ENCODE results near the gene ZW10. TPM values are rescaled to one million over a fixed set of nuclear protein-coding genes. Genes with fewer than 3 reads are reported as not detected.

The ZW10 gene
- total and polyA plus RNA-seq, 2 experiments from 2014 or later = 12.3 to 30.5 TPM

DNA sequence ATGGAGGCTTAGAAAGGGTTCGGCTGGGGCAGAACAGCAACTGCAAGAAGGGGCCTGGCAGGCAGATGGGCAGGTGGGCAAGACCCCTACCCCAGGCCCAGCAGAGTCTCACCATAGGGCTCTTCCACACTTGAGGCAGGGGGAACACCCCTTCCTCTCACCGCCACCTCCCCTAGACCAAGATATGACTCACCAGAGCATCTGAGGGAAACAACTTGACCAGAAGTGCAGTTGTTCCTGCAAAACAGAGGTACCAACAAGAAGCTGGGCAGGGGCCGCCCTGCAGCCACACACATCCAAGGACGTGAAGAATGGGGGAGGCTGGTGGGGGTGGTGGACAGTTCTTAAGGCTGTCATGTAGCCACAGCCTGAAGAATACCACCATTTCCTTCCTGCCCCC lies 78.3 kb downstream of the ZW10 start:
- Histone ChIP-seq H3K36me3 (ENCODE audit: insufficient read depth) (no peaks in the 10 kb centered on the region), H3K27ac (ENCODE audit: low read depth) (no peak overlapping the region), H3K4me3 (no peak overlapping the region), H3K4me2 (no peak overlapping the region), H2AFZ (no peak overlapping the region), H3K27me3 (ENCODE audit: insufficient read depth) (no peaks in the 10 kb centered on the region), H4K20me1 (replicated peaks; ENCODE audit: insufficient read depth) (no peaks in the 10 kb centered on the region), H3K9me2 (ENCODE audit: insufficient read depth) (no peaks in the 10 kb centered on the region), H3F3A (replicated peaks; ENCODE audit: low read depth) (no peaks in the 10 kb centered on the region), H3K79me2 (replicated peaks; ENCODE audit: insufficient read depth) (no peaks in the 10 kb centered on the region), H3K4me1 (ENCODE audit: insufficient read depth) (no peaks in the 10 kb centered on the region)
- Mint-ChIP-seq H3K4me1 (peaks cover 3% of the 10 kb centered on the region), H3K27me3 (ENCODE audit: insufficient read depth, low read depth, poor library complexity) (peaks cover 9% of the 10 kb centered on the region), H3K36me3 (ENCODE audit: low read depth) (no peaks in the 10 kb centered on the region; the same call in 2 of the 3 replicates), H3K27ac (no peak overlapping the region), H3K9me3 (no peaks in the 10 kb centered on the region), H3K4me3 (no peak overlapping the region)
- no peak for DNase-seq (ENCODE audit: low spot score)
- no peak for TF ChIP-seq NANOG (IDR thresholded peaks at IDR 0.05; ENCODE audit: borderline replicate concordance)
- no peak for TF ChIP-seq STAT1 (IDR thresholded peaks at IDR 0.05; ENCODE audit: unreplicated experiment)
- no peak for TF ChIP-seq ZNF331 (CRISPR knock-in tag; IDR thresholded peaks at IDR 0.05; ENCODE audit: low read depth)
- TF ChIP-seq CTCF (conservative IDR thresholded peaks at IDR 0.05; ENCODE audit: low read depth in 2 of 2) = no peak
- TF ChIP-seq ZNF114 (CRISPR knock-in tag; IDR thresholded peaks at IDR 0.05) = no peak
- TF ChIP-seq, protein P1, sequence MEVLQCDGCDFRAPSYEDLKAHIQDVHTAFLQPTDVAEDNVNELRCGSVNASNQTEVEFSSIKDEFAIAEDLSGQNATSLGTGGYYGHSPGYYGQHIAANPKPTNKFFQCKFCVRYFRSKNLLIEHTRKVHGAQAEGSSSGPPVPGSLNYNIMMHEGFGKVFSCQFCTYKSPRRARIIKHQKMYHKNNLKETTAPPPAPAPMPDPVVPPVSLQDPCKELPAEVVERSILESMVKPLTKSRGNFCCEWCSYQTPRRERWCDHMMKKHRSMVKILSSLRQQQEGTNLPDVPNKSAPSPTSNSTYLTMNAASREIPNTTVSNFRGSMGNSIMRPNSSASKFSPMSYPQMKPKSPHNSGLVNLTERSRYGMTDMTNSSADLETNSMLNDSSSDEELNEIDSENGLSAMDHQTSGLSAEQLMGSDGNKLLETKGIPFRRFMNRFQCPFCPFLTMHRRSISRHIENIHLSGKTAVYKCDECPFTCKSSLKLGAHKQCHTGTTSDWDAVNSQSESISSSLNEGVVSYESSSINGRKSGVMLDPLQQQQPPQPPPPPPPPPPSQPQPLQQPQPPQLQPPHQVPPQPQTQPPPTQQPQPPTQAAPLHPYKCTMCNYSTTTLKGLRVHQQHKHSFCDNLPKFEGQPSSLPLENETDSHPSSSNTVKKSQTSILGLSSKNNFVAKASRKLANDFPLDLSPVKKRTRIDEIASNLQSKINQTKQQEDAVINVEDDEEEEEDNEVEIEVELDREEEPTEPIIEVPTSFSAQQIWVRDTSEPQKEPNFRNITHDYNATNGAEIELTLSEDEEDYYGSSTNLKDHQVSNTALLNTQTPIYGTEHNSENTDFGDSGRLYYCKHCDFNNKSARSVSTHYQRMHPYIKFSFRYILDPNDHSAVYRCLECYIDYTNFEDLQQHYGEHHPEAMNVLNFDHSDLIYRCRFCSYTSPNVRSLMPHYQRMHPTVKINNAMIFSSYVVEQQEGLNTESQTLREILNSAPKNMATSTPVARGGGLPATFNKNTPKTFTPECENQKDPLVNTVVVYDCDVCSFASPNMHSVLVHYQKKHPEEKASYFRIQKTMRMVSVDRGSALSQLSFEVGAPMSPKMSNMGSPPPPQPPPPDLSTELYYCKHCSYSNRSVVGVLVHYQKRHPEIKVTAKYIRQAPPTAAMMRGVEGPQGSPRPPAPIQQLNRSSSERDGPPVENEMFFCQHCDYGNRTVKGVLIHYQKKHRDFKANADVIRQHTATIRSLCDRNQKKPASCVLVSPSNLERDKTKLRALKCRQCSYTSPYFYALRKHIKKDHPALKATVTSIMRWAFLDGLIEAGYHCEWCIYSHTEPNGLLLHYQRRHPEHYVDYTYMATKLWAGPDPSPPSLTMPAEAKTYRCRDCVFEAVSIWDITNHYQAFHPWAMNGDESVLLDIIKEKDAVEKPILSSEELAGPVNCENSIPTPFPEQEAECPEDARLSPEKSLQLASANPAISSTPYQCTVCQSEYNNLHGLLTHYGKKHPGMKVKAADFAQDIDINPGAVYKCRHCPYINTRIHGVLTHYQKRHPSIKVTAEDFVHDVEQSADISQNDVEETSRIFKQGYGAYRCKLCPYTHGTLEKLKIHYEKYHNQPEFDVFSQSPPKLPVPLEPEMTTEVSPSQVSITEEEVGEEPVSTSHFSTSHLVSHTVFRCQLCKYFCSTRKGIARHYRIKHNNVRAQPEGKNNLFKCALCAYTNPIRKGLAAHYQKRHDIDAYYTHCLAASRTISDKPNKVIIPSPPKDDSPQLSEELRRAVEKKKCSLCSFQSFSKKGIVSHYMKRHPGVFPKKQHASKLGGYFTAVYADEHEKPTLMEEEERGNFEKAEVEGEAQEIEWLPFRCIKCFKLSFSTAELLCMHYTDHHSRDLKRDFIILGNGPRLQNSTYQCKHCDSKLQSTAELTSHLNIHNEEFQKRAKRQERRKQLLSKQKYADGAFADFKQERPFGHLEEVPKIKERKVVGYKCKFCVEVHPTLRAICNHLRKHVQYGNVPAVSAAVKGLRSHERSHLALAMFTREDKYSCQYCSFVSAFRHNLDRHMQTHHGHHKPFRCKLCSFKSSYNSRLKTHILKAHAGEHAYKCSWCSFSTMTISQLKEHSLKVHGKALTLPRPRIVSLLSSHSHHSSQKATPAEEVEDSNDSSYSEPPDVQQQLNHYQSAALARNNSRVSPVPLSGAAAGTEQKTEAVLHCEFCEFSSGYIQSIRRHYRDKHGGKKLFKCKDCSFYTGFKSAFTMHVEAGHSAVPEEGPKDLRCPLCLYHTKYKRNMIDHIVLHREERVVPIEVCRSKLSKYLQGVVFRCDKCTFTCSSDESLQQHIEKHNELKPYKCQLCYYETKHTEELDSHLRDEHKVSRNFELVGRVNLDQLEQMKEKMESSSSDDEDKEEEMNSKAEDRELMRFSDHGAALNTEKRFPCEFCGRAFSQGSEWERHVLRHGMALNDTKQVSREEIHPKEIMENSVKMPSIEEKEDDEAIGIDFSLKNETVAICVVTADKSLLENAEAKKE (CRISPR knock-in tag; IDR thresholded peaks at IDR 0.05) = no peak
- TF ChIP-seq ETS1 (IDR thresholded peaks at IDR 0.05) = no peak
- no peak for TF ChIP-seq JUNB (IDR thresholded peaks at IDR 0.05; ENCODE audit: unreplicated experiment)
- TF ChIP-seq EZH2 (IDR thresholded peaks at IDR 0.05; ENCODE audit: low read depth, unreplicated experiment) = no peak
- TF ChIP-seq, protein P2, sequence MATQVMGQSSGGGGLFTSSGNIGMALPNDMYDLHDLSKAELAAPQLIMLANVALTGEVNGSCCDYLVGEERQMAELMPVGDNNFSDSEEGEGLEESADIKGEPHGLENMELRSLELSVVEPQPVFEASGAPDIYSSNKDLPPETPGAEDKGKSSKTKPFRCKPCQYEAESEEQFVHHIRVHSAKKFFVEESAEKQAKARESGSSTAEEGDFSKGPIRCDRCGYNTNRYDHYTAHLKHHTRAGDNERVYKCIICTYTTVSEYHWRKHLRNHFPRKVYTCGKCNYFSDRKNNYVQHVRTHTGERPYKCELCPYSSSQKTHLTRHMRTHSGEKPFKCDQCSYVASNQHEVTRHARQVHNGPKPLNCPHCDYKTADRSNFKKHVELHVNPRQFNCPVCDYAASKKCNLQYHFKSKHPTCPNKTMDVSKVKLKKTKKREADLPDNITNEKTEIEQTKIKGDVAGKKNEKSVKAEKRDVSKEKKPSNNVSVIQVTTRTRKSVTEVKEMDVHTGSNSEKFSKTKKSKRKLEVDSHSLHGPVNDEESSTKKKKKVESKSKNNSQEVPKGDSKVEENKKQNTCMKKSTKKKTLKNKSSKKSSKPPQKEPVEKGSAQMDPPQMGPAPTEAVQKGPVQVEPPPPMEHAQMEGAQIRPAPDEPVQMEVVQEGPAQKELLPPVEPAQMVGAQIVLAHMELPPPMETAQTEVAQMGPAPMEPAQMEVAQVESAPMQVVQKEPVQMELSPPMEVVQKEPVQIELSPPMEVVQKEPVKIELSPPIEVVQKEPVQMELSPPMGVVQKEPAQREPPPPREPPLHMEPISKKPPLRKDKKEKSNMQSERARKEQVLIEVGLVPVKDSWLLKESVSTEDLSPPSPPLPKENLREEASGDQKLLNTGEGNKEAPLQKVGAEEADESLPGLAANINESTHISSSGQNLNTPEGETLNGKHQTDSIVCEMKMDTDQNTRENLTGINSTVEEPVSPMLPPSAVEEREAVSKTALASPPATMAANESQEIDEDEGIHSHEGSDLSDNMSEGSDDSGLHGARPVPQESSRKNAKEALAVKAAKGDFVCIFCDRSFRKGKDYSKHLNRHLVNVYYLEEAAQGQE (IDR thresholded peaks at IDR 0.05; ENCODE audit: unreplicated experiment) = no peak
- TF ChIP-seq POLR2AphosphoS5 (IDR thresholded peaks at IDR 0.05; ENCODE audit: low read depth) = no peak
- TF ChIP-seq EZH2phosphoT487 (IDR thresholded peaks at IDR 0.05; ENCODE audit: unreplicated experiment) = no peak
- no peak for TF ChIP-seq CREB1 (CRISPR knock-in tag; IDR thresholded peaks at IDR 0.05; ENCODE audit: low read depth)
- no peak for ATAC-seq
